Pancreas (tissue), 10 donors: ENCODE results near the gene INAFM2. TPM values are rescaled to one million over a fixed set of nuclear protein-coding genes. Genes with fewer than 3 reads are reported as not detected.

Experiments
- ATAC-seq, 4 donors: fragments of 200-7000 bp; cut with Tn5 transposase; one replicate each; pipeline versions ENCODE4 v1.8.0 to v1.9.1; 2020; ENCODE audit warnings: mild to moderate bottlenecking in 4 of 4, moderate library complexity in 4 of 4
- DNase-seq, 6 donors: peaks; one replicate each; pipeline ENCODE4 v3.0.0-alpha.2; 2020
- FAIRE-seq: peaks from 2 replicates; lab custom pipeline; 2012; peaks lifted over from hg19 to GRCh38; lab: Jason Lieb, UNC
- H3K27ac ChIP-seq, 4 donors: fragments of 200-600 bp; sonication (generic); 1 replicate in 3 of 4; 2 replicates in 1 of 4; pipeline versions ENCODE4 v1.5.0 to v1.8.0; 2020
- H3K27me3 ChIP-seq, 4 donors: fragments of 200-600 bp; one replicate each; pipeline ENCODE4 v1.8.0; 2021
- H3K36me3 ChIP-seq, 3 donors: fragments of 200-600 bp; sonication (generic) in 1 of 3; one replicate each; pipeline versions ENCODE4 v1.5.0 to v1.8.0; 2020 to 2021
- H3K4me1 ChIP-seq, 3 donors: fragments of 200-600 bp; one replicate each; pipeline ENCODE4 v1.8.0; 2021
- H3K4me3 ChIP-seq, 4 donors: fragments of 200-600 bp; sonication (generic) in 2 of 4; one replicate each; pipeline versions ENCODE4 v1.5.0 to v1.8.0; 2020 to 2021
- H3K9me3 ChIP-seq, 4 donors: fragments of 200-600 bp; one replicate each; pipeline ENCODE4 v1.8.0; 2021
- WGBS, 2 donors: extraction: QIAGEN DNeasy Blood & Tissue Kit; methylation state at CpG; one replicate each; pipeline ENCODE4 v1.1.7; 2013; 5-methylcytosine and 5-hydroxymethylcytosine counted together
- intact Hi-C, 3 donors: fragments of 100-400 bp; cut with DNase I; formaldehyde crosslinking; loops; one replicate each; pipeline versions ENCODE4 v1.11.1 to v1.14.2; 2022
- polyA plus RNA-seq, 2 donors: library from polyadenylated mRNA; stranded (reverse); fragments of 200-250 nt; gene quantifications; one replicate each; pipeline ENCODE4 v1.2.3, GENCODE V29; 2013
- total RNA-seq, 6 donors: library from RNA; stranded (reverse); fragmentation: NEBNext Ultra II Directional in 4 of 6; extraction: Animal tissue kit (Norgen Biotek cat#: 25700) in 4 of 6; gene quantifications; one replicate each; pipeline versions ENCODE4 v1.2.1 to v1.2.4, GENCODE V29; 2021 to 2023
- TF ChIP-seq, protein P1 (sequence below), 4 donors: fragments of 200-600 bp; sonication (generic) in 3 of 4; IDR thresholded peaks; one replicate each; pipeline versions ENCODE4 v1.5.0 to v1.8.0; 2021; ENCODE audit warnings: antibody characterized with exemption in 4 of 4
- donor health status: healthy with polysubstance abuse.
- donor health status: DM: no; HTN: no; CAD: no; lungs with moderate emphysema.
- donor health status: DM: no; HTN: no; CAD: no.
- donor health status: control.
- donor health status: control.
- donor health status: Bipolar disorder and iron deficiency.
- donor health status: DM: yes; HTN: yes; CAD: no.
- donor health status: DM: no; HTN: no; CAD: no.
- donor health status: DM: no; HTN: no; CAD: no.
- donor health status: DM: yes; HTN: yes; CAD: no.

INAFM2 gene
- total and polyA plus RNA-seq, 8 donors: 6.5 to 16.4 (median 11.3) TPM

DNA sequence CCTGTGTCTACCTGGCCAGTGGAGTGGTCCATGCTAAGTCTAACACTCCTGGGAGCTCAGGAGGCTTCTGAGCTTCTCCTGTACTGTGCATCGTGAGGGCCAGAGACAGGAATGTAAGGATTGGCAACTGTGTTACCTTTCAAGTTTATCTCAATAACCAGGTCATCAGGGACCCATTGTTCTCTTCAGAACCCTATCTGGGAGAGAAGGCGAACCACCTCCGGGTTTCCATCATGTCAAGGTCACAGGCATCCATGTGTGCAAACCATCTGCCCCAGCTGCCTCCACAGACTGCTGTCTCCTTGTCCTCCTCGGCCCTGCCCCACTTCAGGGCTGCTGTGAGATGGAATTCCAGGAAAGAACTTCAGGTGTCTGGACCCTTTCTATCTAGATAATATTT is 46.6 kb upstream of the INAFM2 start:
- no peaks in the 10 kb centered on the region for H3K36me3 ChIP-seq
- no peak for FAIRE-seq
- no peaks in the 10 kb centered on the region for H3K9me3 ChIP-seq
- peaks cover 0 to 4% (median 0%) of the 10 kb centered on the region in 4 donors for H3K27me3 ChIP-seq
- no peak overlapping the region for H3K27ac ChIP-seq
- TF ChIP-seq, protein P1, sequence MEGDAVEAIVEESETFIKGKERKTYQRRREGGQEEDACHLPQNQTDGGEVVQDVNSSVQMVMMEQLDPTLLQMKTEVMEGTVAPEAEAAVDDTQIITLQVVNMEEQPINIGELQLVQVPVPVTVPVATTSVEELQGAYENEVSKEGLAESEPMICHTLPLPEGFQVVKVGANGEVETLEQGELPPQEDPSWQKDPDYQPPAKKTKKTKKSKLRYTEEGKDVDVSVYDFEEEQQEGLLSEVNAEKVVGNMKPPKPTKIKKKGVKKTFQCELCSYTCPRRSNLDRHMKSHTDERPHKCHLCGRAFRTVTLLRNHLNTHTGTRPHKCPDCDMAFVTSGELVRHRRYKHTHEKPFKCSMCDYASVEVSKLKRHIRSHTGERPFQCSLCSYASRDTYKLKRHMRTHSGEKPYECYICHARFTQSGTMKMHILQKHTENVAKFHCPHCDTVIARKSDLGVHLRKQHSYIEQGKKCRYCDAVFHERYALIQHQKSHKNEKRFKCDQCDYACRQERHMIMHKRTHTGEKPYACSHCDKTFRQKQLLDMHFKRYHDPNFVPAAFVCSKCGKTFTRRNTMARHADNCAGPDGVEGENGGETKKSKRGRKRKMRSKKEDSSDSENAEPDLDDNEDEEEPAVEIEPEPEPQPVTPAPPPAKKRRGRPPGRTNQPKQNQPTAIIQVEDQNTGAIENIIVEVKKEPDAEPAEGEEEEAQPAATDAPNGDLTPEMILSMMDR (IDR thresholded peaks at IDR 0.05): no peak
- 44 to 51% methylated on average over 4 of the region's 4 CpGs for WGBS, 2 donors
- ATAC-seq: no peak
- no peak for DNase-seq
- H3K4me3 ChIP-seq: no peak overlapping the region
- peaks cover 0 to 5% (median 0%) of the 10 kb centered on the region in 3 donors for H3K4me1 ChIP-seq
- intact Hi-C loops: loop anchor here in 1 of 3 donors (5.0 kb wide), 1 partner anchor 150 kb away; no protein-coding TSS in a partner anchor

DNA sequence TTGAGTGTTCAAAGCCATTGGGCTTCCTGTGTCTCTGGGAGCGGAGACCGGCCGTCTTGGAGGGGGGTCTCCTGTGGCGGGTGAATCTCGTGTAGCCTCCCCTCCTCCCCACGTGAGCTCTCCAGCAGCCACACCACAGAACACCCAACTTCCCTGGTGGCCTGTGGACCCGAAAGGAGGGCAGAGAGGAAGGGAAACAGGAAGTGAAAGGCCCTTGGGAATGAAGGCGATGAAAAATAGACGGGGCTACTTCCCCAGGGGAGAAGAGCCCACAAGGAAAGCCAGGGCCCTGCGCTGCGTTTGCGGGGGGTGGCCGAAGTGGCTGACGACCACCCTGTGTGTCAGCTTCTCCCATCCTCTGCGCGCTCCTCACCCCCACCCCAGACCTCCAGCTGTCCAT is 46.0 kb upstream of the INAFM2 start:
- H3K27me3 ChIP-seq: peaks cover 0 to 4% (median 0%) of the 10 kb centered on the region in 4 donors

DNA sequence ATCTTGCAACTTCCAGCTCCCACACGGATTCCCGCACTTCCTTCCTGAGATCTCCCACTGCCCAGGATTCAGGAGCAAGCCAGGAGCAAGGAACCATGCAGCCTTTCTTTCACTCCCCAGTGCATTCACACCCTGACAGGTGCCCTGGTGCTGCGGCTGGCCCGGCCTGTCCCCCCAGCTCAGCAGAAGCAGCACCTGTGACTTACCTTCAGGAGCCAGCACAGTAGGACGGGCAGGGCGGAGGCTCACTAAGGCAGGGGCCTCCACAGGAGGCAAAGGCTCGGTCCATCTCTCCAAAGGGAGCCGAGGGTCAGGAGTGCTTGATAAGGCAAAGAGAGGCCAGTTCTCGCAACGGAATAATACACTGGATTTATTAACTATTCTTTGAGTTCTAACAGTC is 45.5 kb upstream of the INAFM2 start:
- intact Hi-C loops: loop anchor here in 1 of 3 donors (5.0 kb wide), 1 partner anchor 149 kb away; no protein-coding TSS in a partner anchor
- H3K36me3 ChIP-seq: no peaks in the 10 kb centered on the region
- peaks cover 0 to 4% (median 2%) of the 10 kb centered on the region in 4 donors for H3K27me3 ChIP-seq
- no peak for DNase-seq
- no peak overlapping the region for H3K4me3 ChIP-seq
- WGBS, 2 donors: 71 to 83% methylated on average over 10 of the region's 10 CpGs
- FAIRE-seq: no peak
- peaks cover 0 to 11% (median 3%) of the 10 kb centered on the region in 3 donors for H3K4me1 ChIP-seq
- no peak overlapping the region for H3K27ac ChIP-seq
- TF ChIP-seq, protein P1 (IDR thresholded peaks at IDR 0.05): no peak
- H3K9me3 ChIP-seq: no peaks in the 10 kb centered on the region
- no peak for ATAC-seq

More for the DNA sequence above, 46.0 kb upstream of the INAFM2 start:
- no peak for ATAC-seq
- no peak overlapping the region for H3K4me3 ChIP-seq
- TF ChIP-seq, protein P1 (IDR thresholded peaks at IDR 0.05): no peak
- no peaks in the 10 kb centered on the region for H3K36me3 ChIP-seq
- no peak overlapping the region for H3K27ac ChIP-seq
- no peak for DNase-seq
- 66 to 75% methylated on average over 16 of the region's 16 CpGs for WGBS, 2 donors
- H3K4me1 ChIP-seq: peaks cover 0 to 5% (median 0%) of the 10 kb centered on the region in 3 donors
- no peak for FAIRE-seq
- intact Hi-C loops: loop anchor here in 1 of 3 donors (5.0 kb wide), 1 partner anchor 150 kb away; no protein-coding TSS in a partner anchor
- H3K9me3 ChIP-seq: no peaks in the 10 kb centered on the region

DNA sequence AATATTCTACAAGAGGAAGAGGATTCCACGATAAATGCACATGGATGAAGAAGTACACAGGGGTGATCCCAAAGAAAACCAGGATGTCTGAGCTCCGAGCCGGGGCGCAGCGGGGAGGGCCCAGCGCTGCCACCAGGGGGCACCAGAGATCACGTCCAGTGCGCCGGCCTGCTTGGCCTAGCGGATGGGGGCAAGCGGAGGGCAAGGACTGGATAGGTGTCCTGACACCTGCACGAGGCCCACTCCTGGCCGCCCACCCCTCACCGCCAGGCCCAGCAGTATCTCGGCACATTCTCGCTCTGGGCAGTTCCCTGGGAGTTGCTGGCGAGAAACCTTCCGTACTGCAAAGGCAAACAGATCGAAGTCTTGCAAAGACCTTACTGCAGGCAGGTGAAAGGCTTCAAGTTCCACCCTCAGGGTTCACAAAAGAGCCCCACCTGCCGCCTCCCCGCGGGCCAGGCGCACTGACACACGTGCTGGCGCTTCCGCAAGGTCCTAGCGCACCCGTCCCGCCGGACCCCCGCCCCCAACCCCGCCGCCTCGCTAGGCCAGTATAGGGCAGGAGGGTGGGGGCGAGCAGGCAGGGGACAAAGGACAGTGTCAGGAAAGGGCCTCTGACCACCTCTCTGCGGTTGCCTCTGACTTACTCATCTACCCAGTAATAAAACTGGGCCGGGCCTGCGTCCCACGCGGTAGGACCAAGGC is 43.9 kb upstream of the INAFM2 start:
- peaks cover 0 to 5% (median 2%) of the 10 kb centered on the region in 4 donors for H3K27me3 ChIP-seq
- FAIRE-seq: no peak
- peak; percentile 60 to 98 (median 82) for DNase-seq
- no peaks in the 10 kb centered on the region for H3K36me3 ChIP-seq
- WGBS, 2 donors: 15 to 16% methylated on average over 39 to 40 of the region's 40 CpGs
- TF ChIP-seq, protein P1 (IDR thresholded peaks at IDR 0.05): peak; percentile 97 to 99 (median 98)
- H3K27ac ChIP-seq: no peak overlapping the region
- intact Hi-C loops: loop anchor here in 2 of 3 donors (5.0 to 10.0 kb wide), 4 partner anchors 58 to 148 kb away; partner anchors contain the start of gene CCDC9B (in 1 of the 2)
- H3K4me1 ChIP-seq: peaks cover 0 to 11% (median 6%) of the 10 kb centered on the region in 3 donors
- ATAC-seq: peak; percentile 64 to 79 (median 74)
- H3K9me3 ChIP-seq: no peaks in the 10 kb centered on the region
- no peak overlapping the region for H3K4me3 ChIP-seq
